ENCODE measurements around the gene RILPL2.
"Not testable (repeated sequence)": the region's sequence is repeated elsewhere in the genome, so short reads cannot be mapped to it uniquely, and the experiment has no call there.

Gene RILPL2

DNA sequence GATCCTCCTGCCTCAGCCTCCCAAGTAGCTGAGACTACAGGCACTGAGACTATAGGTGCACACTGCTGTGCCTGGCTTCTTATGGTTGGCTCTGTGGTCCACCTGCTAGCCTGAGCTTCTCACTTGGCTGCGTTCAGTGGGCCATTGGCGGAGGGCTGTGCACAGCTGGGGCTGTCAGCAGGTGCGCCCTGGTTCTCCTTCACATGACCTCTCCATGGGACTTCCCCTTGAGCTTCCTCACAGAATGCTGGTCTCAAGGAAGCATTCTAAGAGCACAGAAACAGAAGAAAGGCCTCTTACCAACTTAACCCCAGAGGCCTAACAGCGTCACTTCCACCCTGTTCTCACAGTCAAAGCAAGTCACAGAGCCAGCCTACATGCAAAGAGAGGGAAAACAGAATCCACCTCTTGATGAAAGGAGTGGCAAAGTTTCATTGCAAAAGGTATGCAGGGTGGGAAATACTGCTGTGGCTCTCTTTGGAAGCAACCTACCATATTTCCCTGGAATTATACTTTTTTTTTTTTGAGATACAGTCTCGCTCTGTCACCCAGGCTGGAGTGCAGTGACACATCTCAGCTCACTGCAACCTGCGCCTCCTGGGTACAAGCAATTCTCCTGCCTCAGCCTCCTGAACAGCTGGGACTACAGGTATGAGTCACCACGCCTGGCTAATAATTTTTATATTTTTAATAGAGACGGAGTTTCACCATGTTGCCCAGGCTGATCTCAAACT lies 9.3 kb downstream of the RILPL2 start:
- Histone ChIP-seq H3K4me3 (ENCODE audit: insufficient read depth in 1 of 2, low read depth in 1 of 2, low read length in 2 of 2) (no peak overlapping the region), H3K79me1 (replicated peaks; ENCODE audit: low read length, poor library complexity, severe bottlenecking) (peaks cover 7% of the 10 kb centered on the region), H3K36me3 (ENCODE audit: control insufficient read depth in 1 of 2, insufficient read depth in 2 of 2, low read depth in 1 of 2, low read length in 2 of 2) (peaks cover 14 to 17% of the 10 kb centered on the region in 2 experiments), H2AFZ (ENCODE audit: low read depth, low read length) (no peak overlapping the region), H3K27ac (ENCODE audit: low read length, poor library complexity, severe bottlenecking) (no peak overlapping the region), H3K18ac (ENCODE audit: low read depth in 1 of 2, low read length in 2 of 2) (no peak overlapping the region), H3K4me1 (ENCODE audit: control insufficient read depth, insufficient read depth, low read depth, low read length) (no peaks in the 10 kb centered on the region), H2AK5ac (ENCODE audit: low read length, severe bottlenecking) (no peak overlapping the region), H3K9me3 (ENCODE audit: control insufficient read depth, low read length) (no peaks in the 10 kb centered on the region), H3K4me2 (ENCODE audit: low read length, poor library complexity, severe bottlenecking) (no peak overlapping the region), H2BK5ac (ENCODE audit: low read depth, low read length, poor library complexity, severe bottlenecking) (no peak overlapping the region), H2BK15ac (ENCODE audit: low read depth, poor library complexity, severe bottlenecking) (no peak overlapping the region), H4K8ac (ENCODE audit: low read length) (no peak overlapping the region), H3K23ac (ENCODE audit: low read length in 2 of 2) (peak overlapping the region in 1 of 2 experiments; percentile 60), H3K14ac (ENCODE audit: low read length in 2 of 2) (no peak overlapping the region), H3K4ac (ENCODE audit: low read depth in 1 of 2, low read length in 2 of 2) (no peak overlapping the region), H2BK12ac (ENCODE audit: low read length in 2 of 2) (no peak overlapping the region), H3K27me3 (ENCODE audit: control insufficient read depth in 1 of 2, insufficient read depth in 1 of 2, low read length in 2 of 2) (no peaks in the 10 kb centered on the region), H2BK120ac (ENCODE audit: low read depth, low read length) (no peak overlapping the region), H3K9ac (ENCODE audit: low read length) (no peak overlapping the region), H4K91ac (ENCODE audit: low read length) (no peak overlapping the region)
- DNase-seq = no peak
- whole genome bisulfite sequencing = 97% methylated on average over 8 of the region's 8 CpGs

DNA sequence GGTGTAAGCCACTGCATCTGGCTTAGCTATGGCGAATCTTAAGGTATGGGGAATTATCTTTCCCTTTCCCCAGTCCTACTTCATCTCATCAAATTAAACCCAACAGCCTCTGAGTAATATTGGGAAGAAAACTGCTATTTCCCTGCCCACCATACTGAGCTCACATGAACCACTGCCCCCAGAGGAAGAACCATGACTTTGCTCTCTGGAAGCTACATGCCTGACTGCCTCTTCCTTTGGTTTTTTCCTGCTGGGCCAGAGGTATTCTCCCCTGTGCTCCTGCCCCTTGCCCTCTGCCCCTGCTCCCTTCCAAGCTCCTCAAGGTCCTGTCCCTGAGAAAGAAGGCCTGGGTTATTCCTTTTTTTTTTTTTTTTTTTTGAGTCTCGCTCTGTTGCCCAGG lies 15.2 kb downstream of the RILPL2 start:
- Histone ChIP-seq H3K4ac (ENCODE audit: low read depth in 1 of 2, low read length in 2 of 2) (no peak overlapping the region), H3K18ac (ENCODE audit: low read depth in 1 of 2, low read length in 2 of 2) (no peak overlapping the region), H3K27ac (ENCODE audit: low read length, poor library complexity, severe bottlenecking) (no peak overlapping the region), H2BK5ac (ENCODE audit: low read depth, low read length, poor library complexity, severe bottlenecking) (no peak overlapping the region), H3K23ac (ENCODE audit: low read length in 2 of 2) (no peak overlapping the region), H3K14ac (ENCODE audit: low read length in 2 of 2) (no peak overlapping the region), H3K79me1 (replicated peaks; ENCODE audit: low read length, poor library complexity, severe bottlenecking) (no peaks in the 10 kb centered on the region), H3K4me1 (ENCODE audit: control insufficient read depth, insufficient read depth, low read depth, low read length) (no peaks in the 10 kb centered on the region), H2BK15ac (ENCODE audit: low read depth, poor library complexity, severe bottlenecking) (no peak overlapping the region), H3K9ac (ENCODE audit: low read length) (no peak overlapping the region), H3K9me3 (ENCODE audit: control insufficient read depth, low read length) (no peaks in the 10 kb centered on the region), H4K91ac (ENCODE audit: low read length) (no peak overlapping the region), H3K4me2 (ENCODE audit: low read length, poor library complexity, severe bottlenecking) (no peak overlapping the region), H3K36me3 (ENCODE audit: control insufficient read depth in 1 of 2, insufficient read depth in 2 of 2, low read depth in 1 of 2, low read length in 2 of 2) (peaks cover 18 to 20% of the 10 kb centered on the region in 2 experiments), H2AK5ac (ENCODE audit: low read length, severe bottlenecking) (no peak overlapping the region), H3K4me3 (ENCODE audit: insufficient read depth in 1 of 2, low read depth in 1 of 2, low read length in 2 of 2) (no peak overlapping the region), H2BK12ac (ENCODE audit: low read length in 2 of 2) (no peak overlapping the region), H2BK120ac (ENCODE audit: low read depth, low read length) (no peak overlapping the region), H4K8ac (ENCODE audit: low read length) (no peak overlapping the region), H2AFZ (ENCODE audit: low read depth, low read length) (no peak overlapping the region), H3K27me3 (ENCODE audit: control insufficient read depth in 1 of 2, insufficient read depth in 1 of 2, low read length in 2 of 2) (no peaks in the 10 kb centered on the region)
- no peak for DNase-seq
- WGBS = 92% methylated on average over 2 of the region's 2 CpGs

DNA sequence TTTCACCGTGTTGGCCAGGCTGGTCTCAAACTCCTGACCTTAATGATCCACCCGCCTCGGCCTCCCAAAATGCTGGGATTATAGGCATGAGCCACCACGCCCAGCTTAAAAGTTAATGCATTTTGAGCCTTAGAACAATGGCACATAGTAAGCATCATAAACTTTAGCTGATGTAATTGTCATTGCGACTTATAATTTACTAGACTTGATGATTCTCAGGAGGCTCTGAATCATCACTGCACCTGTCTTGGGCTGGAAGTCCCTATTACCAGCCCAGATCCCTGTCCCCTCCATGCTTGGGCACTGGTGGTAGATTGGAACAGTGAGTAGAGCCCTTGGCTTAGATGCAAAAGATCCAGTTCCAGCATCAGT lies 26.5 kb downstream of the RILPL2 start:
- Histone ChIP-seq H2BK120ac (ENCODE audit: low read depth, low read length) (no peak overlapping the region), H2BK5ac (ENCODE audit: low read depth, low read length, poor library complexity, severe bottlenecking) (no peak overlapping the region), H3K18ac (ENCODE audit: low read depth in 1 of 2, low read length in 2 of 2) (no peak overlapping the region), H4K91ac (ENCODE audit: low read length) (no peak overlapping the region), H2AFZ (ENCODE audit: low read depth, low read length) (no peak overlapping the region), H3K79me1 (replicated peaks; ENCODE audit: low read length, poor library complexity, severe bottlenecking) (peaks cover 4% of the 10 kb centered on the region), H3K4me2 (ENCODE audit: low read length, poor library complexity, severe bottlenecking) (no peak overlapping the region), H2AK5ac (ENCODE audit: low read length, severe bottlenecking) (no peak overlapping the region), H2BK12ac (ENCODE audit: low read length in 2 of 2) (no peak overlapping the region), H3K4me1 (ENCODE audit: control insufficient read depth, insufficient read depth, low read depth, low read length) (no peaks in the 10 kb centered on the region), H3K4me3 (ENCODE audit: insufficient read depth in 1 of 2, low read depth in 1 of 2, low read length in 2 of 2) (no peak overlapping the region), H3K9me3 (ENCODE audit: control insufficient read depth, low read length) (no peaks in the 10 kb centered on the region), H3K4ac (ENCODE audit: low read depth in 1 of 2, low read length in 2 of 2) (no peak overlapping the region), H3K23ac (ENCODE audit: low read length in 2 of 2) (no peak overlapping the region), H3K14ac (ENCODE audit: low read length in 2 of 2) (no peak overlapping the region), H3K36me3 (ENCODE audit: control insufficient read depth in 1 of 2, insufficient read depth in 2 of 2, low read depth in 1 of 2, low read length in 2 of 2) (peaks cover 44 to 46% of the 10 kb centered on the region in 2 experiments), H4K8ac (ENCODE audit: low read length) (no peak overlapping the region), H3K27me3 (ENCODE audit: control insufficient read depth in 1 of 2, insufficient read depth in 1 of 2, low read length in 2 of 2) (no peaks in the 10 kb centered on the region), H2BK15ac (ENCODE audit: low read depth, poor library complexity, severe bottlenecking) (no peak overlapping the region), H3K9ac (ENCODE audit: low read length) (no peak overlapping the region), H3K27ac (ENCODE audit: low read length, poor library complexity, severe bottlenecking) (no peak overlapping the region)
- DNase-seq = no peak
- WGBS = 93% methylated on average over 5 of the region's 5 CpGs

DNA sequence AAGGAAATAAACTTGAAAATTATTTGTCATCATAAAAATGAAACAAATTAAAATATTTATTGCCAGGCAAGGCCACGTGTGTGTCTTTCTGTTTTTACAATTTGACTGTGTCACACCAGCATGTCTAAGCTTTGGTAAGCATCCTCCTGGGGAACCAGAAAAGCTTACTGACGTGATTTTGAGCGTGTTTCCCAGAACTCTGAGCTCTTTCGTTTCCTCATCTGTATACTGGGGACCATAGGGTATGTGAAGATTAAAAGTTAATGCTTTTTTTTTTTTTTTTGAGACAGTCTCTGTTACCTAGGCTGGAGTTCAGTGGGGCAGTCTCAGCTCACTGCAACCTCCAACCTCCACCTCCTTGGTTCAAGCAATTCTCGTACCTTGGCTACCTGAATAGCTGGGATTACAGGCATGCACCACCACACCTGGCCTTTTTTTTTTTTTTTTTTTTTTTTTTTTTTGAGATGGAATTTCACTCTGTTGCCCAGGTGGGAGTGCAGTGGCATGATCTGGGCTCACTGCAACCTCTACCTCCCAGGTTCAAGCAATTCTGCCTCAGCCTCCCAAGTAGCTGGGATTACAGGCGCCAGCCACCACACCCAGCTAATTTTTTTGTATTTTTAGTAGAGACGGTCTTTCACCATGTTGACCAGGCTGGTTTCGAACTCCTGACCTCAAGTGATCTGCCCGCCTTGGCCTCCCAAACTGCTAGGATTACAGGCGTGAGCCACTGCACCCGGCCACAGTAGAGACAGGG lies 27.0 kb downstream of the RILPL2 start:
- not testable (repeated sequence) for H3K18ac ChIP-seq (ENCODE audit: low read depth in 1 of 2, low read length in 2 of 2); H3K23ac ChIP-seq (ENCODE audit: low read length in 2 of 2); H3K4me2 ChIP-seq (ENCODE audit: low read length, poor library complexity, severe bottlenecking); H3K27ac ChIP-seq (ENCODE audit: low read length, poor library complexity, severe bottlenecking); H3K4me3 ChIP-seq (ENCODE audit: insufficient read depth in 1 of 2, low read depth in 1 of 2, low read length in 2 of 2); H3K4ac ChIP-seq (ENCODE audit: low read depth in 1 of 2, low read length in 2 of 2); H2AK5ac ChIP-seq (ENCODE audit: low read length, severe bottlenecking); H3K27me3 ChIP-seq (ENCODE audit: control insufficient read depth in 1 of 2, insufficient read depth in 1 of 2, low read length in 2 of 2); H3K14ac ChIP-seq (ENCODE audit: low read length in 2 of 2); DNase-seq; H2BK15ac ChIP-seq (ENCODE audit: low read depth, poor library complexity, severe bottlenecking); H2AFZ ChIP-seq (ENCODE audit: low read depth, low read length); H4K91ac ChIP-seq (ENCODE audit: low read length); H2BK120ac ChIP-seq (ENCODE audit: low read depth, low read length); H3K79me1 ChIP-seq (replicated peaks; ENCODE audit: low read length, poor library complexity, severe bottlenecking); H2BK12ac ChIP-seq (ENCODE audit: low read length in 2 of 2); H4K8ac ChIP-seq (ENCODE audit: low read length); H3K9ac ChIP-seq (ENCODE audit: low read length); H3K4me1 ChIP-seq (ENCODE audit: control insufficient read depth, insufficient read depth, low read depth, low read length); H3K9me3 ChIP-seq (ENCODE audit: control insufficient read depth, low read length); H2BK5ac ChIP-seq (ENCODE audit: low read depth, low read length, poor library complexity, severe bottlenecking)
- peaks cover 50% of the 10 kb centered on the region in 2 experiments for H3K36me3 ChIP-seq (ENCODE audit: control insufficient read depth in 1 of 2, insufficient read depth in 2 of 2, low read depth in 1 of 2, low read length in 2 of 2)
- WGBS = 91% methylated on average over 10 of the region's 11 CpGs
